HEK293 (cell line): ENCODE data around the gene SETD1B.

Experiments used
- CTCF ChIA-PET: fragments of 350-600 bp; formaldehyde crosslinking; extraction: SDS; loops from one replicate; lab custom pipeline; 2021; ENCODE audit warnings: antibody characterized with exemption; lab: Yijun Ruan, JAX
- POLR2A ChIA-PET: fragments of 300-600 bp; formaldehyde crosslinking; extraction: SDS; loops from one replicate; lab custom pipeline; 2020; ENCODE audit warnings: antibody characterized with exemption, inconsistent platforms; lab: Yijun Ruan, JAX
- H3K27ac ChIP-seq: fragments of 200-500 bp; sonication (Bioruptor generic); 2 replicates; pipeline ENCODE4 v1.5.1; 2014; ENCODE audit warnings: low read depth, low read length, control low read depth, inconsistent platforms; ENCODE audit errors: extremely low read depth
- H3K36me3 ChIP-seq, 2 experiments: fragments of 200-500 bp in 1 of 2; sonication (Bioruptor generic) in 1 of 2; 1 replicate in 1 of 2; 2 replicates in 1 of 2; pipeline ENCODE4 v1.5.1; 2014 to 2017; ENCODE audit warnings: inconsistent platforms in 2 of 2, low read length in 2 of 2; ENCODE audit not compliant: control insufficient read depth in 2 of 2, insufficient read depth in 1 of 2
- H3K4me1 ChIP-seq: fragments of 200-500 bp; sonication (Bioruptor generic); 2 replicates; pipeline ENCODE4 v1.5.1; 2014; ENCODE audit warnings: mild to moderate bottlenecking, low read length, inconsistent platforms; ENCODE audit not compliant: control insufficient read depth, insufficient read depth
- H3K4me3 ChIP-seq: 2 replicates; pipeline ENCODE4 v1.5.1; 2011; ENCODE audit warnings: low read depth, mild to moderate bottlenecking, control low read depth, low read length, moderate library complexity
- H3K9me3 ChIP-seq: fragments of 200-500 bp; sonication (Bioruptor generic); 2 replicates; pipeline ENCODE4 v1.5.1; 2014; ENCODE audit warnings: low read depth, low read length, inconsistent platforms; ENCODE audit not compliant: control insufficient read depth, insufficient read depth
- MYNN ChIP-seq: fragments of 450-650 bp; formaldehyde crosslinking; IDR thresholded peaks from 2 replicates; pipeline ENCODE4 v1.5.1; 2016; ENCODE audit warnings: missing biosample characterization, missing genetic modification characterization, borderline replicate concordance
- PRDM2 ChIP-seq: fragments of 450-650 bp; formaldehyde crosslinking; IDR thresholded peaks from 2 replicates; pipeline ENCODE4 v1.5.1; 2016; ENCODE audit warnings: missing biosample characterization, missing genetic modification characterization, borderline replicate concordance
- ZBTB8A ChIP-seq: fragments of 450-650 bp; formaldehyde crosslinking; IDR thresholded peaks from 2 replicates; pipeline ENCODE4 v1.5.1; 2016; ENCODE audit warnings: missing biosample characterization, missing genetic modification characterization
- ZFP37 ChIP-seq: fragments of 450-650 bp; formaldehyde crosslinking; IDR thresholded peaks from 2 replicates; pipeline ENCODE4 v1.5.1; 2016; ENCODE audit warnings: missing biosample characterization, missing genetic modification characterization
- ZIC2 ChIP-seq: fragments of 450-650 bp; formaldehyde crosslinking; IDR thresholded peaks from 2 replicates; pipeline ENCODE4 v1.5.1; 2016; ENCODE audit warnings: missing biosample characterization, missing genetic modification characterization
- ZNF2 ChIP-seq: fragments of 450-650 bp; formaldehyde crosslinking; IDR thresholded peaks from 2 replicates; pipeline ENCODE4 v1.5.1; 2016; ENCODE audit warnings: missing biosample characterization, missing genetic modification characterization
- ZNF354C ChIP-seq: fragments of 450-650 bp; formaldehyde crosslinking; IDR thresholded peaks from 2 replicates; pipeline ENCODE4 v1.5.1; 2016; ENCODE audit warnings: missing biosample characterization, missing genetic modification characterization, low read depth, borderline replicate concordance
- ZNF391 ChIP-seq: fragments of 450-650 bp; formaldehyde crosslinking; IDR thresholded peaks from 2 replicates; pipeline ENCODE4 v1.5.1; 2016; ENCODE audit warnings: low read depth, missing biosample characterization, missing genetic modification characterization, borderline replicate concordance
- ZNF518A ChIP-seq: fragments of 450-650 bp; formaldehyde crosslinking; conservative IDR thresholded peaks from 2 replicates; pipeline ENCODE4 v1.5.1; 2016; ENCODE audit warnings: low read depth, missing biosample characterization, missing genetic modification characterization
- ZNF571 ChIP-seq: fragments of 450-650 bp; formaldehyde crosslinking; IDR thresholded peaks from 2 replicates; pipeline ENCODE4 v1.5.0; 2017; ENCODE audit warnings: missing biosample characterization, missing genetic modification characterization
- ZNF585B ChIP-seq: fragments of 450-650 bp; formaldehyde crosslinking; IDR thresholded peaks from 2 replicates; pipeline ENCODE4 v1.5.1; 2016; ENCODE audit warnings: missing biosample characterization, missing genetic modification characterization
- ZNF621 ChIP-seq: fragments of 450-650 bp; formaldehyde crosslinking; IDR thresholded peaks from 2 replicates; pipeline ENCODE4 v1.5.1; 2017; ENCODE audit warnings: missing biosample characterization, missing genetic modification characterization
- ZNF658 ChIP-seq: fragments of 450-650 bp; formaldehyde crosslinking; IDR thresholded peaks from 2 replicates; pipeline ENCODE4; 2016; ENCODE audit warnings: missing biosample characterization, missing genetic modification characterization
- ZNF692 ChIP-seq: fragments of 450-650 bp; formaldehyde crosslinking; IDR thresholded peaks from 2 replicates; pipeline ENCODE4 v1.5.1; 2016; ENCODE audit warnings: missing biosample characterization, missing genetic modification characterization

SETD1B gene

GRCh38 chr12:121861636-121862254 is 57.9 kb downstream of the SETD1B start (continued):
- no peak; the same call in 1 of the 2 replicates for TF ChIP-seq ZNF692 (tag by site-specific recombination)
- peak; percentile 39; the same call in 1 of the 2 replicates for TF ChIP-seq ZBTB8A (tag by site-specific recombination)

GRCh38 chr12:121866331-121866730 is 62.5 kb downstream of the SETD1B start:
- TF ChIP-seq ZFP37 (tag by site-specific recombination) = no peak
- TF ChIP-seq ZIC2 (tag by site-specific recombination) = no peak
- no peak for TF ChIP-seq ZNF391 (tag by site-specific recombination)
- TF ChIP-seq ZNF518A (tag by site-specific recombination) = no peak
- TF ChIP-seq ZNF585B = no peak
- no peak for TF ChIP-seq MYNN (tag by site-specific recombination)
- TF ChIP-seq ZNF621 (tag by site-specific recombination) = no peak
- TF ChIP-seq ZNF571 = no peak
- TF ChIP-seq ZNF658 (tag by site-specific recombination) = no peak
- no peak for TF ChIP-seq ZNF2
- no peak for TF ChIP-seq PRDM2 (tag by site-specific recombination)
- TF ChIP-seq ZNF354C (tag by site-specific recombination) = no peak
- ChIA-PET CTCF (interaction anchor here (1.7 kb wide), 1 partner anchor 54 kb away, joined by 4 read pairs; no protein-coding TSS in a partner anchor), POLR2A (interaction anchor here (0.6 kb wide), 1 partner anchor 55 kb away, joined by 4 read pairs; no protein-coding TSS in a partner anchor)
- no peak overlapping the region for H3K4me3 ChIP-seq
- peaks cover 8% of the 10 kb centered on the region; the same call in 1 of the 2 replicates for H3K4me1 ChIP-seq
- H3K9me3 ChIP-seq = no peaks in the 10 kb centered on the region
- no peaks in the 10 kb centered on the region for H3K36me3 ChIP-seq
- H3K27ac ChIP-seq = no peak overlapping the region
